Common myeloid progenitor, CD34-positive (primary cell): ENCODE data around the gene PSMG3.
A peak's percentile ranks its signal among the peaks of the same experiment; 100 is the strongest.
"Not testable (repeated sequence)": the region's sequence is repeated elsewhere in the genome, so short reads cannot be mapped to it uniquely, and the experiment has no call there.

Source experiments
- CTCF ChIA-PET: fragments of 350-600 bp; sonication (Branson Sonifier 250); formaldehyde crosslinking; loops from one replicate; lab custom pipeline; 2021; ENCODE audit warnings: antibody characterized with exemption; lab: Charles Lee
- POLR2A ChIA-PET: fragments of 350-600 bp; sonication (Branson Sonifier 250); formaldehyde crosslinking; loops from one replicate; lab custom pipeline; 2021; ENCODE audit warnings: antibody characterized with exemption; lab: Charles Lee
- DNase-seq, 3 donors: peaks; one replicate each; pipeline versions ENCODE4 v3.0.0 to v3.0.0-alpha.2; 2013
- H3K27ac ChIP-seq, 2 experiments: 1 replicate in 1 of 2; 2 replicates in 1 of 2; pipeline ENCODE4 v1.7.0; 2013; ENCODE audit warnings: inconsistent platforms in 2 of 2, low read length in 2 of 2, mild to moderate bottlenecking in 2 of 2, low read depth in 1 of 2, moderate library complexity in 1 of 2; ENCODE audit not compliant: severe bottlenecking in 2 of 2, insufficient read depth in 1 of 2, poor library complexity in 1 of 2
- H3K27me3 ChIP-seq, 5 experiments: replicated peaks in 2 of 5; 1 replicate in 3 of 5; 2 replicates in 2 of 5; pipeline versions ENCODE4 v1.6.1 to v1.7.0; 2013; ENCODE audit warnings: low read length in 4 of 5, mild to moderate bottlenecking in 2 of 5, moderate library complexity in 2 of 5, inconsistent platforms in 1 of 5; ENCODE audit not compliant: insufficient read depth in 5 of 5, control insufficient read depth in 4 of 5
- H3K36me3 ChIP-seq, 4 experiments: 1 replicate in 2 of 4; 2 replicates in 2 of 4; pipeline versions ENCODE4 v1.6.1 to v1.7.0; 2013; ENCODE audit warnings: low read length in 3 of 4, control low read depth in 1 of 4, mild to moderate bottlenecking in 1 of 4; ENCODE audit not compliant: control insufficient read depth in 4 of 4, insufficient read depth in 4 of 4
- H3K4me1 ChIP-seq, 4 experiments: 1 replicate in 3 of 4; 2 replicates in 1 of 4; pipeline versions ENCODE4 v1.6.1 to v1.7.1; 2013; ENCODE audit warnings: low read length in 3 of 4, mild to moderate bottlenecking in 3 of 4, control low read depth in 1 of 4, inconsistent platforms in 1 of 4, moderate library complexity in 1 of 4; ENCODE audit not compliant: control insufficient read depth in 4 of 4, insufficient read depth in 4 of 4; ENCODE audit errors: control extremely low read depth in 1 of 4
- H3K4me3 ChIP-seq, 7 experiments: 1 replicate in 4 of 7; 2 replicates in 3 of 7; pipeline versions ENCODE4 v1.5.1 to v1.7.0; 2013; ENCODE audit warnings: mild to moderate bottlenecking in 7 of 7, low read length in 6 of 7, moderate library complexity in 6 of 7, inconsistent platforms in 2 of 7, low read depth in 2 of 7, control low read depth in 1 of 7; ENCODE audit not compliant: insufficient read depth in 4 of 7, control insufficient read depth in 1 of 7; ENCODE audit errors: extremely low read depth in 1 of 7
- H3K9me3 ChIP-seq, 5 experiments: 1 replicate in 4 of 5; 2 replicates in 1 of 5; pipeline versions ENCODE4 v1.6.1 to v1.7.1; 2013; ENCODE audit warnings: low read length in 4 of 5, mild to moderate bottlenecking in 2 of 5, inconsistent platforms in 1 of 5, low read depth in 1 of 5, moderate library complexity in 1 of 5; ENCODE audit not compliant: control insufficient read depth in 4 of 5, insufficient read depth in 2 of 5; ENCODE audit errors: control extremely low read depth in 1 of 5
- WGBS: methylation state at CpG from one replicate; pipeline ENCODE4 v1.1.5; 2013; ENCODE audit not compliant: insufficient coverage; 5-methylcytosine and 5-hydroxymethylcytosine counted together

Gene PSMG3

GRCh38 chr7:1583241-1583930, 13.6 kb upstream of the PSMG3 start:
- H3K4me3 ChIP-seq, DNase-seq, H3K4me1 ChIP-seq, H3K27ac ChIP-seq, H3K36me3 ChIP-seq, POLR2A ChIA-PET, H3K9me3 ChIP-seq, H3K27me3 ChIP-seq: not testable (repeated sequence)
- 95% methylated on average over 10 of the region's 19 CpGs for WGBS
- CTCF ChIA-PET, result interaction anchor here (0.9 to 1.2 kb wide), 2 partner anchors 10 to 11 kb away, joined by 3 read pairs; no protein-coding TSS in a partner anchor

DNA sequence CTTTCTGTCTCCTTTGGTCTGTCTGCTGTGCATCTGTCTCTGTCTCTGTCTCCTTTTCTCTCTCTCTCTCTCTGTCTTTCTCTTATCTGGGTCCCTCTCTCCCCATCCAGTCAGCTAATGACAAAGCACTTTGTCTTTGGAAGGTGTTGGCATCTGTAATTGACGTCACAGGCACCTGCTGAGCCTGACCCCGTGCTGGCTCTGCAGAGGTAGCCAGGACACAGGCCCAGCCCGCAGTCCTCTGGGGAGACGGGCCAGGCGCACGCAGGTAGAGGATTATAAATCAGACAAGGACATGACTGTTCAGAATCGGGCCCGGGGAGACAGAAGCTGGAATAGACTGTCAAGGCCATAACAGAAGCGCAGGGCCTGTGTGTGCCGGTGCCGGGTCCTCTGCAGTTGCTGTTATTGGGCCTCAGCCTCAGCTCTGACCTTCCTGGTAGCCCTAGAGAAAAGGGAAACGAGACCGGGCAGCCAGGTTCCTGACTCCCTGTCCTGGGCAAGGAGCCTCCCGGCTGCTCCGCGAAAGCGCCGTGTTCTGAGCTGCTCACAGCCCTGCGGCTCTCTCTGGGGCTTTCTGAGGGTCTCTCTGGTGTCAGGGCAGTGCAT, 10.7 kb upstream of the PSMG3 start:
- WGBS, result 94% methylated on average over 18 of the region's 19 CpGs
- POLR2A ChIA-PET, result no interaction called here
- Histone ChIP-seq H3K36me3 (no peaks in the 10 kb centered on the region), H3K9me3 (no peaks in the 10 kb centered on the region), H3K4me3 (no peak overlapping the region), H3K4me1 (peaks cover 0 to 7% (median 3%) of the 10 kb centered on the region in 4 experiments), H3K27ac (no peak overlapping the region), H3K27me3 (no peaks in the 10 kb centered on the region)
- DNase-seq, result no peak
- CTCF ChIA-PET, result interaction anchor here (1.1 to 1.3 kb wide), 2 partner anchors 12 to 767 kb away, joined by 3 to 4 read pairs; no protein-coding TSS in a partner anchor

GRCh38 chr7:1579481-1580421, 9.9 kb upstream of the PSMG3 start:
- no peaks in the 10 kb centered on the region for H3K36me3 ChIP-seq

DNA sequence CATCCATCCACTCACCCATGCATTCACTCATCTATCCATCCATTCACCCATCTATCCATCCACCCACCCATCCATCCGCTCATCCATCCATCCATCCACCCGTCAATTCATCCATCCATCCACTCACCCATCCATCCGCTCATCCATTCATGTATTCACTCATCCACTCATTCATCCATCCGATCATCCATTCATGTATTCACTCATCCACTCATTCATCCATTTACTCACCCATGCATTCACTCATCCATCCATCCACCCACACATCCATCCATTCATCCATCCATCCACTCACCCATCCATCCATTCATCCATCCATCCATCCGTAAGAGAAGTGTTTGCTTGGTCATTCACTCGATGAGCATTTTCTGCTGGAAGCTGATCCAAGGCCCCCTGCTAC, 8.7 kb upstream of the PSMG3 start:
- no peak overlapping the region for H3K4me3 ChIP-seq
- H3K27ac ChIP-seq, result no peak overlapping the region
- CTCF ChIA-PET, result interaction anchor here (1.0 to 1.3 kb wide), 4 partner anchors 13 to 631 kb away, joined by 5 to 8 read pairs (median 6); no protein-coding TSS in a partner anchor
- POLR2A ChIA-PET, result interaction anchor here (0.5 kb wide), 1 partner anchor 785 kb away, joined by 3 read pairs; no protein-coding TSS in a partner anchor
- no peaks in the 10 kb centered on the region for H3K36me3 ChIP-seq
- H3K27me3 ChIP-seq, result no peaks in the 10 kb centered on the region
- DNase-seq, result no peak
- no peaks in the 10 kb centered on the region for H3K9me3 ChIP-seq
- 99% methylated on average over 6 of the region's 6 CpGs for WGBS
- H3K4me1 ChIP-seq, result peaks cover 0 to 7% (median 3%) of the 10 kb centered on the region in 4 experiments

More at GRCh38 chr7:1579481-1580421, 9.9 kb upstream of the PSMG3 start:
- peaks cover 0 to 7% (median 3%) of the 10 kb centered on the region in 4 experiments for H3K4me1 ChIP-seq
- no peaks in the 10 kb centered on the region for H3K27me3 ChIP-seq
- DNase-seq, result peak; percentile 42 to 59 (median 56)
- 33% methylated on average over 12 of the region's 14 CpGs for WGBS
- no peaks in the 10 kb centered on the region for H3K9me3 ChIP-seq
- no peak overlapping the region for H3K27ac ChIP-seq
- CTCF ChIA-PET, result interaction anchor here (0.6 to 1.3 kb wide), 8 partner anchors 9 to 630 kb away, joined by 3 to 8 read pairs (median 4); no protein-coding TSS in a partner anchor
- H3K4me3 ChIP-seq, result no peak overlapping the region
- POLR2A ChIA-PET, result no interaction called here

- 86% methylated on average over 11 of the region's 15 CpGs for WGBS
- no peak overlapping the region for H3K4me3 ChIP-seq
- H3K27me3 ChIP-seq, result no peaks in the 10 kb centered on the region
- H3K27ac ChIP-seq, result no peak overlapping the region
- ChIA-PET POLR2A (no interaction called here), CTCF (interaction anchor here (1.2 kb wide), 1 partner anchor 19 kb away, joined by 3 read pairs; no protein-coding TSS in a partner anchor)
- peaks cover 0 to 11% (median 5%) of the 10 kb centered on the region in 4 experiments for H3K4me1 ChIP-seq
- no peaks in the 10 kb centered on the region for H3K36me3 ChIP-seq
- no peaks in the 10 kb centered on the region for H3K9me3 ChIP-seq
- no peak for DNase-seq
These were observed 6.9 kb upstream of the PSMG3 start for GRCh38 chr7:1576521-1577253.

DNA sequence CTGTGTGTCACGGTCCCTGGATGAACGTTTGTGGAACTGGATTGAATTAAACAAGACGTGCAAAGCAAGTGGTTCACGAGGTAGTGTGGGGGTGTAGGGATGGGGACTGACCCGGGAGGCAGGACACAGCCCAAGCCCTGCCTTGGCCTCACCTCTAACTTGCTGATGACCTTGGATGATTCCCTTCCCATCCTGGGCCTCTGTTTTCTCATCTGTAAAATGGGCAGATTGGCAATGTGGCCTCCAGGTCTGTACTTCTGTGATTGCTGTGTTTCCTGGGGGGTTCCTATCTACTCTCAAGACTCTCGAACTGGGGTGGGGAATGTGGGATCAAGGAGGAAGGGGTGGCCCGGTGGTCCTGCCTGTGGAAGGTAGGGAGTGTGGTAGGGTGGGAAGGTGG, 6.0 kb upstream of the PSMG3 start:
- Histone ChIP-seq H3K4me1 (peaks cover 4 to 19% (median 13%) of the 10 kb centered on the region in 4 experiments), H3K4me3 (no peak overlapping the region), H3K27me3 (no peaks in the 10 kb centered on the region), H3K36me3 (no peaks in the 10 kb centered on the region), H3K9me3 (no peaks in the 10 kb centered on the region), H3K27ac (no peak overlapping the region)
- no peak for DNase-seq
- ChIA-PET CTCF (no interaction called here), POLR2A (no interaction called here)
- WGBS, result 100% methylated on average over 4 of the region's 7 CpGs
